ENCODE measurements around the gene LRR1. TPM values are rescaled to one million over a fixed set of nuclear protein-coding genes. Genes with fewer than 3 reads are reported as not detected.

The LRR1 gene
- total RNA-seq, 1 donor from 2014 or later: 15.1 TPM

DNA sequence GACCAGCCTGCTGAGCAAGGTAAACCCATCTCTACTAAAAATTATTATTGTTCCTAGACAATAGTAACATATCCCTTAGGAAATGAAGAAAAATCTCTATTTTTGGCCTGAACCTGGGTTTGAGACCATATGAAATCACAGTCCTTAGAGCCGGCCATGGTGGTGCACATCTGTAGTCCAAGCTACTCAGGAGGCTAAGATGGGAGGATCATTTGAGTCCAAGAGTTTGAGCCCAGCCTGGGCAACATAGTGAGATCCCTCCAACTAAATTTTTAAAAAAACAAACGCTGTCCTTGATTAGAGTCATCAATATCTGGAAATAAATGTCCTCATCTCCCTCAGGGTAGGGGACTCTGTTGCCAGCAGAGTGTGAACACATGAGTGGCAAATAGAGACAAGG lies 47.2 kb upstream of the LRR1 start:
- no peak overlapping the region for H3K4me3 Mint-ChIP-seq
- H3K27me3 Mint-ChIP-seq: no peaks in the 10 kb centered on the region
- TF ChIP-seq, protein P1, sequence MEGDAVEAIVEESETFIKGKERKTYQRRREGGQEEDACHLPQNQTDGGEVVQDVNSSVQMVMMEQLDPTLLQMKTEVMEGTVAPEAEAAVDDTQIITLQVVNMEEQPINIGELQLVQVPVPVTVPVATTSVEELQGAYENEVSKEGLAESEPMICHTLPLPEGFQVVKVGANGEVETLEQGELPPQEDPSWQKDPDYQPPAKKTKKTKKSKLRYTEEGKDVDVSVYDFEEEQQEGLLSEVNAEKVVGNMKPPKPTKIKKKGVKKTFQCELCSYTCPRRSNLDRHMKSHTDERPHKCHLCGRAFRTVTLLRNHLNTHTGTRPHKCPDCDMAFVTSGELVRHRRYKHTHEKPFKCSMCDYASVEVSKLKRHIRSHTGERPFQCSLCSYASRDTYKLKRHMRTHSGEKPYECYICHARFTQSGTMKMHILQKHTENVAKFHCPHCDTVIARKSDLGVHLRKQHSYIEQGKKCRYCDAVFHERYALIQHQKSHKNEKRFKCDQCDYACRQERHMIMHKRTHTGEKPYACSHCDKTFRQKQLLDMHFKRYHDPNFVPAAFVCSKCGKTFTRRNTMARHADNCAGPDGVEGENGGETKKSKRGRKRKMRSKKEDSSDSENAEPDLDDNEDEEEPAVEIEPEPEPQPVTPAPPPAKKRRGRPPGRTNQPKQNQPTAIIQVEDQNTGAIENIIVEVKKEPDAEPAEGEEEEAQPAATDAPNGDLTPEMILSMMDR (IDR thresholded peaks at IDR 0.05): no peak
- no peaks in the 10 kb centered on the region for H3K9me3 Mint-ChIP-seq
- H3K4me1 Mint-ChIP-seq: peaks cover 4% of the 10 kb centered on the region
- intact Hi-C loops (cut with micrococcal nuclease): no loop called here
- no peak overlapping the region for H3K27ac Mint-ChIP-seq
- no peak for DNase-seq
- ChIA-PET CTCF (interaction anchor here (1.6 kb wide), 1 partner anchor 13 kb away, joined by 3 read pairs; no protein-coding TSS in a partner anchor), POLR2A (no interaction called here)
- H3K36me3 Mint-ChIP-seq (ENCODE audit: low read depth): no peaks in the 10 kb centered on the region
- ATAC-seq (ENCODE audit: low read depth): no peak

GRCh38 chr14:49553106-49553505 lies 45.6 kb upstream of the LRR1 start:
- ChIA-PET CTCF (interaction anchor here (1.0 kb wide), 1 partner anchor 34 kb away, joined by 3 read pairs; no protein-coding TSS in a partner anchor), POLR2A (no interaction called here)
- H3K9me3 Mint-ChIP-seq: no peaks in the 10 kb centered on the region
- H3K4me1 Mint-ChIP-seq: peaks cover 4% of the 10 kb centered on the region
- H3K36me3 Mint-ChIP-seq (ENCODE audit: low read depth): no peaks in the 10 kb centered on the region
- H3K4me3 Mint-ChIP-seq: no peak overlapping the region
- intact Hi-C loops (cut with micrococcal nuclease): no loop called here
- ATAC-seq (ENCODE audit: low read depth) (no peak), DNase-seq (no peak)
- H3K27me3 Mint-ChIP-seq: no peaks in the 10 kb centered on the region
- TF ChIP-seq, protein P1 (IDR thresholded peaks at IDR 0.05): no peak
- no peak overlapping the region for H3K27ac Mint-ChIP-seq

GRCh38 chr14:49553892-49554291 lies 44.8 kb upstream of the LRR1 start:
- intact Hi-C loops (cut with micrococcal nuclease): no loop called here
- ChIA-PET CTCF (interaction anchor here (1.0 kb wide), 1 partner anchor 33 kb away, joined by 3 read pairs; no protein-coding TSS in a partner anchor), POLR2A (no interaction called here)
- no peak overlapping the region for H3K27ac Mint-ChIP-seq
- DNase-seq (no peak), ATAC-seq (ENCODE audit: low read depth) (no peak)
- no peaks in the 10 kb centered on the region for H3K9me3 Mint-ChIP-seq
- H3K27me3 Mint-ChIP-seq: no peaks in the 10 kb centered on the region
- H3K4me3 Mint-ChIP-seq: no peak overlapping the region
- TF ChIP-seq, protein P1 (IDR thresholded peaks at IDR 0.05): no peak
- peaks cover 4% of the 10 kb centered on the region for H3K4me1 Mint-ChIP-seq
- H3K36me3 Mint-ChIP-seq (ENCODE audit: low read depth): no peaks in the 10 kb centered on the region

DNA sequence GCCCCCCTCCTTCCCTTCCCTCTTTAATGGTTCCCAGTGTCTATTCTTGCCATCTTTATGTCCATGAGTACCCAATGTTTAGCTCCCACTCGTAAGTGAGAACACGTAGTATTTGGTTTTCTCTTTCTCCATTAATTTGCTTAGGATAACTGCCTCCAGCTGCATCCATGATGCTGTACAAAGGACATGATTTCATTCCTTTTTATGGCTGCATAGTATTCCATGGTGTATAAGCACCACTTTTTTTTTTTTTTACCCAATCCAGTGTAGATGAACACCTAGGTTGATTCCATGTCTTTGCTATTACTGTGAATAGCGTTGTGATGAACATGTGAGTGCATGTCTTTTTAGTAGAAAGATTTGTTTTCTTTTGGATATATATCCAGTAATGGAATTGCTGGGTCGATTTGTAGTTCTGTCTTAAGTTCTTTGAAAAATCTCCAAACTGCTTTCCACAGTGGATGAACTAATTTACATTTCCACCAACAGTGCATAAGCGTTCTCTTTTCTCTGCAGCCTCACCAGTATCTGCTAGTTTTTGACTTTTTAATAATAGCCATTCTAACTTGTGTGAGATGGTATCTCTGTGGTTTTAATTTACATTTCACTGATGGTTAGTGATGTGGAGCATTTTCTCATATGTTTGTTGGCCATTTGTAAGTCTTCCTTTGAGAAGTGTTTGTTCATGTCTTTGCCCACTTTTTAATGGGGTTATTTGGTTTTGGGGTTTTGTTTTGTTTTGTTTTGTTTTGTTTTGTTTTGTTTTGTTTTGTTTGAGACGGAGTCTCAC lies 38.6 kb upstream of the LRR1 start:
- intact Hi-C loops (cut with micrococcal nuclease): no loop called here
- H3K4me3 Mint-ChIP-seq: no peak overlapping the region

GRCh38 chr14:49566714-49567113 lies 32.0 kb upstream of the LRR1 start:
- Mint-ChIP-seq H3K27ac (no peak overlapping the region), H3K9me3 (peaks cover 2% of the 10 kb centered on the region), H3K27me3 (no peaks in the 10 kb centered on the region), H3K4me1 (no peaks in the 10 kb centered on the region), H3K4me3 (no peak overlapping the region), H3K36me3 (ENCODE audit: low read depth) (peaks cover 11% of the 10 kb centered on the region)
- DNase-seq (no peak), ATAC-seq (ENCODE audit: low read depth) (no peak)
- ChIA-PET POLR2A (no interaction called here), CTCF (no interaction called here)
- TF ChIP-seq, protein P1 (IDR thresholded peaks at IDR 0.05): no peak
- intact Hi-C loops (cut with micrococcal nuclease): no loop called here

More for the DNA sequence above, 38.6 kb upstream of the LRR1 start:
- Mint-ChIP-seq H3K27me3 (no peaks in the 10 kb centered on the region), H3K9me3 (peaks cover 6% of the 10 kb centered on the region), H3K36me3 (ENCODE audit: low read depth) (no peaks in the 10 kb centered on the region), H3K27ac (no peak overlapping the region), H3K4me1 (peaks cover 7% of the 10 kb centered on the region)
- POLR2A ChIA-PET: no interaction called here
- TF ChIP-seq, protein P1 (IDR thresholded peaks at IDR 0.05): no peak
- ATAC-seq (ENCODE audit: low read depth) (no peak), DNase-seq (no peak)
- CTCF ChIA-PET: no interaction called here

All from activated B cell treated with CpG ODN at 0.5 μM for 24 hours (primary cell).